H1 (cell line): ENCODE measurements around the gene ZFAND3. TPM values are rescaled to one million over a fixed set of nuclear protein-coding genes. Genes with fewer than 3 reads are reported as not detected.

ENCODE experiments used
- ASH2L ChIP-seq: fragments of 200-600, 300-600 bp; sonication (generic); IDR thresholded peaks from one replicate; pipeline ENCODE4 v1.7.1; 2017; ENCODE audit warnings: low read length
- ATF3 ChIP-seq: IDR thresholded peaks from 2 replicates; pipeline ENCODE4 v1.6.1; 2011; ENCODE audit warnings: low read depth, mild to moderate bottlenecking, low read length; ENCODE audit not compliant: insufficient read depth
- CHD2 ChIP-seq: IDR thresholded peaks from 2 replicates; pipeline ENCODE4 v1.6.1; 2012; ENCODE audit warnings: low read length, improper control_type of control experiment
- CTBP2 ChIP-seq: IDR thresholded peaks from 2 replicates; pipeline ENCODE4 v1.7.0; 2011; ENCODE audit warnings: borderline replicate concordance, mild to moderate bottlenecking, moderate library complexity, mixed read lengths, low read length; ENCODE audit not compliant: insufficient read depth, insufficient read length
- E2F6 ChIP-seq: IDR thresholded peaks from 2 replicates; pipeline ENCODE4 v1.6.1; 2012; ENCODE audit warnings: inconsistent platforms
- EGR1 ChIP-seq: IDR thresholded peaks from 2 replicates; pipeline ENCODE4 v1.6.1; 2011; ENCODE audit warnings: low read depth, low read length, borderline replicate concordance
- FOSL1 ChIP-seq: IDR thresholded peaks from 2 replicates; pipeline ENCODE4 v1.6.1; 2011; ENCODE audit warnings: mild to moderate bottlenecking, low read depth, low read length, moderate library complexity; ENCODE audit not compliant: insufficient read depth
- GABPA ChIP-seq: IDR thresholded peaks from 2 replicates; pipeline ENCODE4 v1.6.1; 2011; ENCODE audit warnings: mild to moderate bottlenecking, low read length, moderate library complexity, borderline replicate concordance; ENCODE audit not compliant: insufficient read depth
- KDM1A ChIP-seq: fragments of 200-600, 300-600 bp; sonication (generic); IDR thresholded peaks from 2 replicates; pipeline ENCODE4 v1.7.1; 2016; ENCODE audit warnings: mild to moderate bottlenecking, low read length, borderline replicate concordance
- KDM5A ChIP-seq: fragments of 200-600 bp; IDR thresholded peaks from 2 replicates; pipeline ENCODE4 v1.7.1; 2012; ENCODE audit warnings: mild to moderate bottlenecking, low read length, inconsistent platforms, mixed read lengths
- RAD21 ChIP-seq, 2 experiments: IDR thresholded peaks in 1 of 2; conservative IDR thresholded peaks in 1 of 2; 2 replicates each; pipeline ENCODE4 v1.6.1; 2011; ENCODE audit warnings: low read depth in 2 of 2, low read length in 2 of 2, improper control_type of control experiment in 1 of 2, inconsistent platforms in 1 of 2, mild to moderate bottlenecking in 1 of 2, moderate library complexity in 1 of 2
- RFX5 ChIP-seq: IDR thresholded peaks from 2 replicates; pipeline ENCODE4 v1.6.1; 2011; ENCODE audit warnings: low read depth, low read length, improper control_type of control experiment, borderline replicate concordance
- SIN3A ChIP-seq, 2 experiments: IDR thresholded peaks in 1 of 2; conservative IDR thresholded peaks in 1 of 2; 2 replicates each; pipeline ENCODE4 v1.6.1; 2011 to 2012; ENCODE audit warnings: low read length in 2 of 2, improper control_type of control experiment in 1 of 2, low read depth in 1 of 2, mild to moderate bottlenecking in 1 of 2
- SIRT6 ChIP-seq: IDR thresholded peaks from one replicate; pipeline ENCODE4 v1.7.1; 2012; ENCODE audit warnings: low read length, inconsistent platforms
- SIX5 ChIP-seq: IDR thresholded peaks from 2 replicates; pipeline ENCODE4 v1.6.1; 2011; ENCODE audit warnings: mild to moderate bottlenecking, low read depth, low read length
- SP1 ChIP-seq: IDR thresholded peaks from 2 replicates; pipeline ENCODE4 v1.6.1; 2011; ENCODE audit warnings: low read depth, low read length
- SRF ChIP-seq: IDR thresholded peaks from 2 replicates; pipeline ENCODE4 v1.6.1; 2011; ENCODE audit warnings: mild to moderate bottlenecking, low read depth, low read length, moderate library complexity
- SUZ12 ChIP-seq: fragments of 200-600 bp; sonication (generic); IDR thresholded peaks from 2 replicates; pipeline ENCODE4 v1.6.1; 2012; ENCODE audit warnings: mild to moderate bottlenecking, inconsistent platforms, low read length, moderate library complexity, mixed read lengths
- TAF1 ChIP-seq: IDR thresholded peaks from 2 replicates; pipeline ENCODE4 v1.6.1; 2011; ENCODE audit warnings: mild to moderate bottlenecking, low read depth, low read length
- TCF12 ChIP-seq: IDR thresholded peaks from 2 replicates; pipeline ENCODE4 v1.6.1; 2011; ENCODE audit warnings: low read depth, mild to moderate bottlenecking, low read length
- polyA plus RNA-seq, 7 experiments: library from polyadenylated mRNA; depleted of rRNA in 3 of 7; stranded (reverse) in 5 of 7; unstranded in 2 of 7; fragments of >200 nt in 5 of 7; fragments of 200-250 nt in 2 of 7; gene quantifications; 1 replicate in 5 of 7; 2 replicates in 1 of 7; 4 replicates in 1 of 7; pipeline versions ENCODE4 v1.2.1 to v1.2.3, GENCODE V29; 2011 to 2013; ENCODE audit warnings: missing spikeins in 2 of 7, mixed read lengths in 2 of 7
- total RNA-seq: library from RNA; stranded (reverse); fragmentation: NEBNext Ultra II Directional; extraction: Animal tissue kit (Norgen Biotek cat#: 25700); gene quantifications from 2 replicates; pipeline ENCODE4 v1.2.1, GENCODE V29; 2021

ZFAND3 gene
- total and polyA plus RNA-seq, 2 of the 8 experiments (the other 6 are each of a cell fraction or from before 2014, with no cell fraction given), result 13.0 to 51.3 TPM

GRCh38 chr6:37791156-37791919 is 28.2 kb upstream of the ZFAND3 start (continued):
- TF ChIP-seq SP1 (0 out of 2 replicates have a peak, but pooled peaks have one; percentile 69), SIRT6 (no peak), TAF1 (no peak), KDM5A (no peak), SIX5 (no peak), CTBP2 (no peak), KDM1A (peak; percentile 85; the same call in 1 of the 2 replicates), SRF (0 out of 2 replicates have a peak, but pooled peaks have one; percentile 6), GABPA (no peak), RAD21 (IDR thresholded peaks at IDR 0.05 in 1 of 2, conservative IDR thresholded peaks at IDR 0.05 in 1 of 2; ENCODE audit: low read depth in 2 of 2, low read length in 2 of 2) (peak; percentile 85), ATF3 (peak; percentile 59; the same call in 1 of the 2 replicates), TCF12 (peak; percentile 78; the same call in 1 of the 2 replicates), ASH2L (peak; percentile 51), RFX5 (no peak), SIN3A (conservative IDR thresholded peaks at IDR 0.05 in 1 of 2, IDR thresholded peaks at IDR 0.05 in 1 of 2; ENCODE audit: low read depth in 1 of 2, low read length in 2 of 2) (peak; percentile 58 to 81; a peak in 2 of 4 replicates), E2F6 (no peak), SUZ12 (no peak), CHD2 (0 out of 2 replicates have a peak, but pooled peaks have one; percentile 51), FOSL1 (no peak), EGR1 (no peak)
